PC-9 (cell line): ENCODE data around the gene CEBPZ. TPM values are rescaled to one million over a fixed set of nuclear protein-coding genes. Genes with fewer than 3 reads are reported as not detected.

Source experiments
- BruUV-seq: library from RNA; stranded (reverse); fragments of 400-500 nt; replicated peaks from 2 replicates; lab custom pipeline; 2021; lab: Mats Ljungman, UMichigan
- CTCF ChIA-PET: fragments of 300-600 bp; sonication (Branson Sonifier 250); formaldehyde crosslinking; loops from one replicate; lab custom pipeline; 2022; ENCODE audit warnings: antibody characterized with exemption; lab: Charles Lee
- POLR2A ChIA-PET: fragments of 300-600 bp; sonication (Branson Sonifier 250); formaldehyde crosslinking; loops from one replicate; lab custom pipeline; 2022; ENCODE audit warnings: antibody characterized with exemption; ENCODE audit not compliant: unreplicated experiment; lab: Charles Lee
- DNase-seq, 2 experiments: peaks; one replicate each; pipeline versions ENCODE4 v3.0.0 to v3.0.0-alpha.2; 2015 to 2022; ENCODE audit warnings: mixed read lengths in 1 of 2
- H2AFZ ChIP-seq: fragments of 200-600 bp; sonication (generic); 2 replicates; pipeline ENCODE4 v1.8.1; 2017; ENCODE audit warnings: antibody characterized with exemption
- H3F3A ChIP-seq: fragments of 200-600 bp; sonication (generic); 2 replicates; pipeline ENCODE4 v1.8.1; 2017; ENCODE audit warnings: antibody characterized with exemption, mild to moderate bottlenecking, low read depth; ENCODE audit not compliant: insufficient read depth
- H3K27ac ChIP-seq: fragments of 200-600 bp; sonication (generic); 2 replicates; pipeline ENCODE4 v1.6.1; 2016; ENCODE audit warnings: mixed run types
- H3K27me3 ChIP-seq: fragments of 200-600 bp; sonication (generic); 2 replicates; pipeline ENCODE4 v1.6.1; 2016; ENCODE audit warnings: low read depth, mixed run types; ENCODE audit not compliant: insufficient read depth
- H3K36me3 ChIP-seq: fragments of 200-600 bp; sonication (generic); 2 replicates; pipeline ENCODE4 v1.6.1; 2016; ENCODE audit warnings: low read depth, mixed run types
- H3K4me1 ChIP-seq: fragments of 200-600 bp; sonication (generic); replicated peaks from 2 replicates; pipeline ENCODE4 v1.6.1; 2016; ENCODE audit warnings: mixed run types; ENCODE audit not compliant: insufficient read depth
- H3K4me2 ChIP-seq: fragments of 200-600 bp; sonication (generic); 2 replicates; pipeline ENCODE4 v1.6.1; 2017; ENCODE audit warnings: mixed run types
- H3K4me3 ChIP-seq: fragments of 200-600 bp; sonication (generic); 2 replicates; pipeline ENCODE4 v1.6.1; 2016; ENCODE audit warnings: mixed run types
- H3K79me2 ChIP-seq: fragments of 200-600 bp; sonication (generic); 2 replicates; pipeline ENCODE4 v1.6.1; 2017; ENCODE audit warnings: low read depth, mixed run types
- H3K9me2 ChIP-seq: fragments of 200-600 bp; sonication (generic); 2 replicates; pipeline ENCODE4 v1.8.1; 2017; ENCODE audit warnings: mild to moderate bottlenecking; ENCODE audit not compliant: insufficient read depth
- H3K9me3 ChIP-seq: fragments of 200-600 bp; sonication (generic); 2 replicates; pipeline ENCODE4 v1.8.1; 2016; ENCODE audit warnings: low read depth; ENCODE audit not compliant: insufficient read depth
- H4K20me1 ChIP-seq: fragments of 200-600 bp; sonication (generic); 2 replicates; pipeline ENCODE4 v1.8.1; 2017; ENCODE audit not compliant: insufficient read depth
- CTCF ChIP-seq: fragments of 200-600 bp; sonication (generic); conservative IDR thresholded peaks from 2 replicates; pipeline ENCODE4 v1.6.1; 2017; ENCODE audit warnings: mixed run types, antibody characterized with exemption, mild to moderate bottlenecking, moderate library complexity
- EZH2 ChIP-seq: fragments of 200-600 bp; sonication (generic); IDR thresholded peaks from 2 replicates; pipeline ENCODE4 v1.8.0; 2017; ENCODE audit warnings: antibody characterized with exemption, low read depth
- intact Hi-C: fragments of 100-400 bp; cut with micrococcal nuclease; formaldehyde crosslinking; loops from one replicate; pipeline ENCODE4 v1.10.0; 2022; ENCODE audit not compliant: unreplicated experiment
- total RNA-seq: library from RNA; stranded (reverse); gene quantifications from 2 replicates; pipeline ENCODE4 v1.2.3, GENCODE V29; 2021

Gene CEBPZ
- total RNA-seq, 1 experiment from 2014 or later, result 35.7 TPM

- CTCF ChIA-PET, result no interaction called here
- H3K36me3 ChIP-seq, result peaks cover 57% of the 10 kb centered on the region
Observed at GRCh38 chr2:37201766-37202165, 29.6 kb downstream of the CEBPZ start.

GRCh38 chr2:37201208-37201607, 30.2 kb downstream of the CEBPZ start:
- BruUV-seq, result no TSS peak
- H3K27ac ChIP-seq, result no peak overlapping the region
- no peak overlapping the region for H3K4me2 ChIP-seq
- no peak overlapping the region for H3K4me3 ChIP-seq
- TF ChIP-seq EZH2 (no peak), CTCF (no peak)
- no peaks in the 10 kb centered on the region for H3K9me2 ChIP-seq
- intact Hi-C loops, result no loop called here
- peaks cover 16% of the 10 kb centered on the region for H3K9me3 ChIP-seq
- H3K4me1 ChIP-seq, result peaks cover 16% of the 10 kb centered on the region
- POLR2A ChIA-PET, result interaction anchor here (0.6 kb wide), 1 partner anchor 34 kb away, joined by 4 read pairs; no protein-coding TSS in a partner anchor
- no peaks in the 10 kb centered on the region for H3K27me3 ChIP-seq
- peaks cover 42% of the 10 kb centered on the region for H3K79me2 ChIP-seq
- H2AFZ ChIP-seq, result no peak overlapping the region
- DNase-seq, result no peak
- H3F3A ChIP-seq, result peaks cover 33% of the 10 kb centered on the region; the same call in 1 of the 2 replicates
- H3K36me3 ChIP-seq, result peaks cover 51% of the 10 kb centered on the region
- CTCF ChIA-PET, result no interaction called here
- 0 out of 2 replicates have a peak, but pooled peaks cover 4% of the 10 kb centered on the region for H4K20me1 ChIP-seq

More at GRCh38 chr2:37201766-37202165, 29.6 kb downstream of the CEBPZ start:
- Histone ChIP-seq H3K79me2 (peaks cover 40% of the 10 kb centered on the region), H3K9me3 (peaks cover 21% of the 10 kb centered on the region), H2AFZ (no peak overlapping the region), H3K27me3 (no peaks in the 10 kb centered on the region), H3K9me2 (no peaks in the 10 kb centered on the region), H3K4me1 (peaks cover 16% of the 10 kb centered on the region), H3F3A (peaks cover 33% of the 10 kb centered on the region; the same call in 1 of the 2 replicates), H4K20me1 (0 out of 2 replicates have a peak, but pooled peaks cover 4% of the 10 kb centered on the region), H3K4me2 (no peak overlapping the region), H3K4me3 (no peak overlapping the region), H3K27ac (no peak overlapping the region)
- intact Hi-C loops, result no loop called here
- DNase-seq, result no peak
- TF ChIP-seq CTCF (no peak), EZH2 (no peak)
- no TSS peak for BruUV-seq
- POLR2A ChIA-PET, result no interaction called here

GRCh38 chr2:37198681-37199065, 32.7 kb downstream of the CEBPZ start:
- CTCF ChIA-PET, result no interaction called here
- intact Hi-C loops, result loop anchor here (2.0 kb wide), 1 partner anchor 18 kb away; no protein-coding TSS in a partner anchor
- 0 out of 2 replicates have a peak, but pooled peaks cover 4% of the 10 kb centered on the region for H4K20me1 ChIP-seq

More at GRCh38 chr2:37198681-37199065, 32.7 kb downstream of the CEBPZ start:
- TF ChIP-seq CTCF (no peak), EZH2 (no peak)
- Histone ChIP-seq H3K36me3 (peaks cover 28% of the 10 kb centered on the region), H3F3A (peaks cover 31% of the 10 kb centered on the region; the same call in 1 of the 2 replicates), H3K9me3 (peaks cover 6% of the 10 kb centered on the region), H3K9me2 (no peaks in the 10 kb centered on the region), H3K4me3 (no peak overlapping the region), H3K4me2 (no peak overlapping the region), H3K4me1 (peaks cover 16% of the 10 kb centered on the region), H3K27me3 (no peaks in the 10 kb centered on the region), H2AFZ (no peak overlapping the region), H3K79me2 (peaks cover 32% of the 10 kb centered on the region), H3K27ac (no peak overlapping the region)
- no TSS peak for BruUV-seq
- POLR2A ChIA-PET, result no interaction called here
- DNase-seq, result no peak
